GM10266 (cell line): Measurements from ENCODE around the gene KIAA0753.
A peak's percentile ranks its signal among the peaks of the same experiment; 100 is the strongest.

Experiments
- DNase-seq: peaks from one replicate; pipeline ENCODE4 v3.0.0; 2012; ENCODE audit errors: extremely low spot score
- CTCF ChIP-seq: IDR thresholded peaks from 2 replicates; pipeline ENCODE4 v1.5.1; 2012; ENCODE audit warnings: mild to moderate bottlenecking, low read depth; ENCODE audit not compliant: control insufficient read depth, insufficient read depth; ENCODE audit errors: missing control alignments

Gene KIAA0753

DNA sequence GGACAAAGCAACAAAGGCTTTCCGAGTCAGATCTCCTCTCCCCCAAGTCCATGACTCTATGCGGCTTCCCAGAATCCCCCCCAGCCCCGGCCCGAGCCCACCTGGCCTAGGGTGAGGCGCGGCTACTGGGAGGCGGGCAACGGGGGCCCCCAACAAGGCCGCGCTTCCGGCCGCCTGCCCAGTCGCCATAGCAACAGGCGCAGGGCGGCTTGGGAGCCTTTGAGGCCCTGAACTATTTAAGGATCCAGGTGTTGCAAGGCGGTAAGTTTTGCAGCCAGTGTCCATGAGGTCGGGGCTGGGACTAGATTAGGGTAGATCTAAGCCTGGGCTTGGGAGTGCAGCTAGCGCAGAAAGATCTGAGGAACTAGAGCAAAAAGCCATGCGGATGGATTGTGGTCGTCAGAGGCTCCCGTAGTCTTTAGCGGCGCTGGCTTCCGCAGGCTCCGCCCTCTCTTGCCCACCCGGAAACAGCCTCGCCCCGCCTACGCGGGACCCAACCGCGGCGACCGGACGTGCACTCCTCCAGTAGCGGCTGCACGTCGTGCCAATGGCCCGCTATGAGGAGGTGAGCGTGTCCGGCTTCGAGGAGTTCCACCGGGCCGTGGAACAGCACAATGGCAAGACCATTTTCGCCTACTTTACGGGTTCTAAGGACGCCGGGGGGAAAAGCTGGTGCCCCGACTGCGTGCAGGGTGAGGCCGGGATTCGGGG lies at the start of gene KIAA0753, which contains the start of gene TXNDC17:
Gene KIAA0753 (minus strand): TSS at position 176 of the 711 bp plus-strand sequence. CDS start 5,608 bp downstream, outside the sequence.
Gene TXNDC17 (plus strand): TSS at position 525 of the 711 bp plus-strand sequence. CDS start 23 bp downstream, at position 548.
- no peak for TF ChIP-seq CTCF

DNA sequence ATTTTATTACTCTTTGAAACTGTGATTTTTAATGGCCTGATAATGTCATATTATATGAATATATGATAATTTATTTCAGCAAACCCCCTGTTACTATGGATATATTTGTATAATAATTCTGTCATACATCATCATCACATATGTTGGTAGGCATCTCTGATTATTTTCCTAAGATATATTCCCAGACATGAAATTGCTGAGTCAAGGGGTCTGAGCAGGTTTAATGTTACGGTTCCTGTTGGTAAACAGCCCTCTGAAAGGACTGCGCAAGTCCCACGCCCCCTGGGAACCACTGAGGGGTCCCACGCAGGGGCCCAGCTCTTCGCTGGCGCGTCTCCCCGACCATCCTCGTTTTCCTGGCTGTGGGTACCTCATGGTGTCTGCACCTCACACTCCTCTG lies 48.4 kb upstream of the KIAA0753 start:
- no peak for TF ChIP-seq CTCF
- no peak for DNase-seq

More for the DNA sequence above, at the start of gene KIAA0753, which contains the start of gene TXNDC17:
- peak; percentile 89 for DNase-seq

GRCh38 chr17:6686026-6686425 lies 45.5 kb upstream of the KIAA0753 start:
- DNase-seq: no peak
- no peak for TF ChIP-seq CTCF

GRCh38 chr17:6684881-6685767 lies 44.6 kb upstream of the KIAA0753 start:
- DNase-seq: no peak
- no peak for TF ChIP-seq CTCF

- DNase-seq: no peak
- TF ChIP-seq CTCF: no peak
These were observed 43.9 kb upstream of the KIAA0753 start for GRCh38 chr17:6684460-6684783.

- no peak for TF ChIP-seq CTCF
- no peak for DNase-seq
These were observed 43.4 kb upstream of the KIAA0753 start for GRCh38 chr17:6683730-6684459.
